SKM-1 (cell line): Measurements from ENCODE around the gene CARD8.
"Not testable (repeated sequence)": the region's sequence is repeated elsewhere in the genome, so short reads cannot be mapped to it uniquely, and the experiment has no call there.

Source experiments
- DNase-seq: peaks from one replicate; lab custom pipeline; 2025; ENCODE audit not compliant: unreplicated experiment; lab: John Stamatoyannopoulos, UW

CARD8 gene, protein sequence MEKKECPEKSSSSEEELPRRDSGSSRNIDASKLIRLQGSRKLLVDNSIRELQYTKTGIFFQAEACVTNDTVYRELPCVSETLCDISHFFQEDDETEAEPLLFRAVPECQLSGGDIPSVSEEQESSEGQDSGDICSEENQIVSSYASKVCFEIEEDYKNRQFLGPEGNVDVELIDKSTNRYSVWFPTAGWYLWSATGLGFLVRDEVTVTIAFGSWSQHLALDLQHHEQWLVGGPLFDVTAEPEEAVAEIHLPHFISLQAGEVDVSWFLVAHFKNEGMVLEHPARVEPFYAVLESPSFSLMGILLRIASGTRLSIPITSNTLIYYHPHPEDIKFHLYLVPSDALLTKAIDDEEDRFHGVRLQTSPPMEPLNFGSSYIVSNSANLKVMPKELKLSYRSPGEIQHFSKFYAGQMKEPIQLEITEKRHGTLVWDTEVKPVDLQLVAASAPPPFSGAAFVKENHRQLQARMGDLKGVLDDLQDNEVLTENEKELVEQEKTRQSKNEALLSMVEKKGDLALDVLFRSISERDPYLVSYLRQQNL

GRCh38 chr19:48255376-48256303 is at the start of gene CARD8:
Gene CARD8, minus strand, starts transcription at chr19:48255912. Its CDS starts 14,892 bp downstream, at chr19:48241020.
- DNase-seq: peak; percentile 77

DNA sequence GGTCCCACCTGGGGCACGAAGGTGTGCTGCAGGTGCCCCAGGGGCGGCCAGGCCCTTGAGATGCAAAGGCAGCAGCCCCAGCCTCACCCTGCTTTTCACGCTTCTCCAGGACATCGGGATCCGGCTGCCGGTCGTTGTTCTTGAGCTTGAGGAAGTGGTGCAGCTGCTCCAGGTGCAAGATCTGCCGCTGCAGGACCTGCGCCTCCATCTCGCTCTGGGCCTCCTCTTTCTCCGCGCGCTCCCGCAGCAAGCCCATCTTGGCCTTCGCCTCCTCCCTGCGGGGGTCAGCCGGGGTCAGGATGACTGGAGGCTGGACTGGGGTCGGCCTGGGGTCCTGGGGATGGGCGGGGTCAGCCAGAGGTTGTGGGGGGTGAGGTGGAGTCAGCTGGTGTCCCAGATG is 48.2 kb upstream of the CARD8 start:
- DNase-seq: no peak

DNA sequence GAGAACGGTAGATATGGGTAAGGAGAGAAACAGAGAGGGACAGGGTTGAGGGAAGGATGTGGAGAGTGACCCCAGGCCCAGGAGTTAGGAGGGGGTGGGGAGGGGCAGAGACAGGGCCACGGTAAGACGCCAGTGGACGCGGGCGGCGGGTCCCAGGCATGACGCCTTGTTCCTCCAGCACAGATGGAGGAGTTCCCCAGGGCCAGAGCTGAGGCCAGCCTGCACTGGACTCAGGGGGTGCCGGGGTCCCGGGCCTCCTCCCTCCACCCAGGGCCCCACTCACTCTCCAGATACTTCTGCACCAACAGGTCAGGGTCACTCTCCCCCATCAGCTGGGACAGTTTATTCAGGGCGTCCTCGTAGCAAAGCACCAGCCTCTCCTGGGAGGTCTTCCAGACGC is 47.7 kb upstream of the CARD8 start:
- DNase-seq: no peak

DNA sequence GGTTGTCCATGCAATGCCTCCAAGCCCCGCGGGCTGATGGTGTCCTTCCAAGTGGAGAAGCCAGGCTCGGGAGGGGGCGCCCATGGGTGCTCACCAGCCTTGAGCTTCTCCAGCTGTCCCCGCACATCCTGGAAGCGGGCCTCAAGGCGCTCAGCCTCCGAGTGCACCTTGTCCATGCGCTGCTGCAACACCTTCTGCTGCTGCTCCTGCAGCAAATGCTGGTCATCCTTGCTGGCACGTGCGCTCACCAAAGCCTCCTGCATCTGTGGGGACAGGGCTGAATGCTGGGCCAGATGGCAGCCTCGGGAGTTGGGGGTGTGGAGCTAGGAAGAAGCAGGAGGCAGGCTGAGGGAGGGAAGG is 46.9 kb upstream of the CARD8 start:
- DNase-seq: no peak

DNA sequence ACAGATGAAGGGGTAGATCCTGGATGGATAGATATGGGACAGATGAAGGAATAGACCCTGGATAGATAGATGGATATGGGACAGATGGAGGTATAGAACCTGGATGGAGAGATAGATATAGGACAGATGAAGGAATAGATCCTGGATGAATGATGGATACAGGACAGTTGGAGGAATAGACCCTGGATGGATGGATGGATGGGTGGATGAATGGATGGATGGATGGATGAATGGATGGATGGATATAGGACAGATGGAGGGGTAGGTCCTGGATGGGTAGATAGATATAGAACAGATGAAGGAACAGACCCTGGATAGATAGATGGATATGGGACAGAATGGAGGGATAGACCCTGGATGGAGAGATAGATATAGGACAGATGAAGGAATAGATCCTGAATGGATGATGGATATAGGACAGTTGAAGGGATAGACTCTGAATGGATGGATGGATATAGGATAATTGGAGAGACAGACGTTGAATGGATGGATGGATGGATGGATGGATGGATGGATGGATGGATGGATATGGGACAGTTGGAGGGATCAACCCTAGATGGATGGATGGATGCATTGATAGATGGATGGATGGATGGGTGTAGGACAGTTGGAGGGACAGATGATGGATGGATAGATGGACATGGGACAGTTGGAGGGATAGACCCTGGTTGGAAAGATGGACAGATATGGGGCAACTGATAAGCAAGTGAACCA is 46.3 kb upstream of the CARD8 start:
- DNase-seq: no peak

GRCh38 chr19:48297975-48298374 is 42.3 kb upstream of the CARD8 start:
- DNase-seq: no peak

GRCh38 chr19:48296963-48297734 is 41.4 kb upstream of the CARD8 start:
- DNase-seq: no peak

DNA sequence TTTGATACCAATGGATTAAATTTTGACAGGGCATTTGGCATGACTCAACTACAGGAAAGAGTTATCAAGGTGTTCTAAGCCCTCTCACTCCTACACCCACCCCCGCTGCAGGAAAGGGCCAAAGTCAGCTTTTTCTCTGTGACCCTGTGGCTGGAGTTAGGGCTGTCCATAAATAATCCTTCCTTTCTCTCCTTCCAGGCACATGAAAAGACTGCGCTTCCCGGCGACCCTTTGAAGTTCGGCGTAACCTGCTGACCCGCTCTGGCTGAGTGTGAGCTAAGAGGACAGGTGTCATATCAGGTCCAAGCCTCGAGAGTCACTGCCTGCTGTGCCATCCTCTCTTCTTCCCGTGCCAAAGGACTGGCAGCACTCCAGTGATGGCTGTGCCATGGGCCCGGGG is 39.7 kb upstream of the CARD8 start:
- no peak for DNase-seq

DNA sequence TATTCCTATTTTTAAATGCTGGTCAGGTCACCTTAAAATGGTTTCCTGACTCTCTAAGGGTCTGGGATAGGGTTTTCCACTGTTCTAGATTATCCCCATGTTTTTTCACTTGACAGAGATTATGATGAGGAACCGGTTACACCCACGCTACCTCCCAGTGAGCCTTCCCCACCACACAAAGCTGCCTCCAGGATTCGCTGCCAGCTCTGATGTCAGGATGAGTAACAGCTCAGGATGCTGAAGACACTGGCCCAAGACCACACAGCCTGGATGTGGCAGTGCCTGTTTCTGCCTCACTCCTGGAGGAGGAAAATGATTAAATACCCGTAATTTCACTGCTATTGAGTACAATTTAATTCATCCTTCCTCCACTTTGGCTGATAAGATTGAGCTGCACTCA is 37.1 kb upstream of the CARD8 start:
- no peak for DNase-seq

DNA sequence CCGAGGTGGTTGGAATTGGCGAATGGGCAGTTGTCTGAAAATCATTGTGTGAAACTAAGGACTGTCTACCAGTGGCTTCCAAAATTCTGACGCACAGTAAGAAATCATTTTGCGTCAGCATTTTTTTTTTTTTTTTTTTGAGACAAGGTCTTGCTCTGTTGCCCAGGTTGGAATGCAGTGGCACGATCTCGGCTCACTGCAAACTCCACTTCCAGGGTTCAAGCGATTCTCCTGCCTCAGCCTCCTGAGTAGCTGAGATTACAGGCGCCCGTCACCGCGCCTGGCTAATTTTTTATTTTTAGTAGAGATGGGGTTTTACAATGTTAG is 35.7 kb upstream of the CARD8 start:
- not testable (repeated sequence) for DNase-seq

- peak; percentile 26 for DNase-seq
Observed at GRCh38 chr19:48290771-48291488, 35.2 kb upstream of the CARD8 start.

GRCh38 chr19:48290401-48290770 is 34.7 kb upstream of the CARD8 start:
- no peak for DNase-seq

DNA sequence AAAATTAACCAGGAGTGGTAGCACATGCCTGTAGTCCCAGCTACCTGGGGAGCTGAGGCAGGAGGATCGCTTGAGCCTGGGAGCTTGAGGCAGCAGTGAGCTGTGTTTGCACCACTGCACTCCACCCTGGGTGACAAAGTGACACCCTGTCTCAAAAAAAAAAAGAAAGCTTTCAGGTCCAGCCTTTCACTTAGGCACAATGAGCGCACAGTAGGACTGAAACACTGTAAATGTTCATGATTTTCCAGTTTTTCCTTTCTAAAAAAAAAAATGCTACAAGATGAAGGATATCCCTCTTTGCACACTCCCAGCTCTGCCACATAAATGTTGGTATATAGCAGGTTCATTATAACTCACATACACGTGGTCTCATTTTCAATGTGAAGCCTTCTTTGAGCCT is 32.0 kb upstream of the CARD8 start:
- no peak for DNase-seq

- DNase-seq: no peak
Observed at GRCh38 chr19:48284896-48285295, 29.2 kb upstream of the CARD8 start.

- no peak for DNase-seq
Observed at GRCh38 chr19:48283908-48284307, 28.2 kb upstream of the CARD8 start.

DNA sequence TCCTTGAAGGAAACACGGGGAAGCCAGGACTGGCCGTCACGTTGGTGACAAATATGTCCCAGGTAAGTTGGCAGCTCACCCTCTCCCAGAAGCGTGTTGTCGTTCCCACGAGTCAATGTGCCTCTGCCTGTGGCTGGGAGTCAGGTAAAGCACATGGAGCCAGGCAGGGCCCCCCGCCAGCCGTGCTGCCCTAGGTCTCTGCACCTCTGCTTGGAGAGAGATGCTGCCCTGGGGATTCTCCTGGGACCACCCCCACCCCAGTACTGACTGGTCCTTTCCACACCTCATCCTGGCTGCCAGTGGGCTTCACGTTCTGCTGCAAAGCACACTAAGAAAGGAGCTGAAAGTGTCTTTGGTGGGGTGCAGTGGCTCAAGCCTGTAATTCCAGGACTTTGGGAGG is 24.0 kb upstream of the CARD8 start:
- DNase-seq: no peak

DNA sequence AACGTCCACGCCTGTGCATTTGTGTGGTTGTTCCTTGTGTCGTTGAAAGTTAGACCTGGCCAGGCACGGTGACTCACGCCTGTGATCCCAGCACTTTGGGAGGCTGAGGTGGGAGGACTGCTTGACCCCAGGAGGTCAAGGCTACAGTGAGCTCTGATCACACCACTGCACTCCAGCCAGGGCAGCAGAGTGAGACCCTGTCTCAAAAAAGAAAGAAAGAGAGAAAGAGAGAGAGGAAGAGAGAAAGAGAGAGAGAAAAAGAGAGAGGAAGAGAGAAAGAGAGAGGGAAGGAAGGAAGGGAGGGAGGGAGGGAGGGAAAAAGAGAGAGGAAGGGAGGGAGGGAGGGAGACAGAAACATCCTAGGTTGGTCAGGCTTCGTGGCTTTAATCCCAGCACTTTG is 19.2 kb upstream of the CARD8 start:
- DNase-seq: no peak

- no peak for DNase-seq
Observed at GRCh38 chr19:48274173-48274572, 18.5 kb upstream of the CARD8 start.

- peak; percentile 30 for DNase-seq
Observed at GRCh38 chr19:48271531-48272151, 15.9 kb upstream of the CARD8 start.

GRCh38 chr19:48269617-48270026 is 13.9 kb upstream of the CARD8 start:
- not testable (repeated sequence) for DNase-seq
